Ascending aorta (tissue), 2 donors: ENCODE results near the gene IFI16. TPM values are rescaled to one million over a fixed set of nuclear protein-coding genes. Genes with fewer than 3 reads are reported as not detected.
A peak's percentile ranks its signal among the peaks of the same experiment; 100 is the strongest.

Experiments
- DNase-seq, 2 donors: peaks; one replicate each; pipeline ENCODE4 v3.0.0-alpha.2; 2019; ENCODE audit warnings: low spot score in 2 of 2
- H3K27ac ChIP-seq, 2 donors: fragments of 200-600 bp; sonication (generic); one replicate each; pipeline ENCODE4 v1.5.1; 2016 to 2017; ENCODE audit warnings: mild to moderate bottlenecking in 1 of 2
- H3K27me3 ChIP-seq: fragments of 200-600 bp; sonication (generic); one replicate; pipeline ENCODE4 v1.5.1; 2017
- H3K36me3 ChIP-seq, 2 donors: fragments of 200-600 bp; sonication (generic); one replicate each; pipeline ENCODE4 v1.5.1; 2016
- H3K4me1 ChIP-seq, 2 donors: fragments of 200-600 bp; sonication (generic); one replicate each; pipeline ENCODE4 v1.5.1; 2016 to 2017; ENCODE audit warnings: mild to moderate bottlenecking in 1 of 2
- H3K4me3 ChIP-seq, 2 donors: fragments of 200-600 bp; sonication (generic); one replicate each; pipeline ENCODE4 v1.5.1; 2016 to 2017; ENCODE audit warnings: mild to moderate bottlenecking in 1 of 2
- H3K9me3 ChIP-seq, 2 donors: fragments of 200-600 bp; sonication (generic); one replicate each; pipeline ENCODE4 v1.5.1; 2016
- CTCF ChIP-seq, 3 experiments: fragments of 200-600 bp in 2 of 3; fragments of 450-650 bp in 1 of 3; sonication (generic) in 2 of 3; IDR thresholded peaks; one replicate each; pipeline ENCODE4 v1.5.1; 2016 to 2019; ENCODE audit warnings: antibody characterized with exemption in 3 of 3, mild to moderate bottlenecking in 1 of 3, moderate library complexity in 1 of 3
- intact Hi-C: fragments of 100-400 bp; cut with DNase I; formaldehyde crosslinking; loops from one replicate; pipeline ENCODE4 v1.15.1; 2023
- total RNA-seq: library from RNA; depleted of rRNA; stranded (reverse); fragments of >200 nt; gene quantifications from one replicate; pipeline ENCODE4 v1.1.0, GENCODE V29; 2016

IFI16 gene
- total RNA-seq, 1 donor from 2014 or later: 61.2 TPM

GRCh38 chr1:158989424-158989823 is 20.3 kb upstream of the IFI16 start:
- no peak overlapping the region for H3K27ac ChIP-seq
- intact Hi-C loops: no loop called here
- no peak for TF ChIP-seq CTCF (IDR thresholded peaks at IDR 0.05)
- H3K4me1 ChIP-seq: no peaks in the 10 kb centered on the region
- no peaks in the 10 kb centered on the region for H3K27me3 ChIP-seq
- no peak overlapping the region for H3K4me3 ChIP-seq
- no peaks in the 10 kb centered on the region for H3K9me3 ChIP-seq
- no peaks in the 10 kb centered on the region for H3K36me3 ChIP-seq
- DNase-seq: no peak

- H3K36me3 ChIP-seq: no peaks in the 10 kb centered on the region
- DNase-seq: no peak
- intact Hi-C loops: no loop called here
- no peaks in the 10 kb centered on the region for H3K9me3 ChIP-seq
- H3K4me1 ChIP-seq: no peaks in the 10 kb centered on the region
- H3K27me3 ChIP-seq: no peaks in the 10 kb centered on the region
- no peak overlapping the region for H3K4me3 ChIP-seq
- no peak for TF ChIP-seq CTCF (IDR thresholded peaks at IDR 0.05)
- no peak overlapping the region for H3K27ac ChIP-seq
Observed at GRCh38 chr1:158992787-158993312, 16.9 kb upstream of the IFI16 start.

DNA sequence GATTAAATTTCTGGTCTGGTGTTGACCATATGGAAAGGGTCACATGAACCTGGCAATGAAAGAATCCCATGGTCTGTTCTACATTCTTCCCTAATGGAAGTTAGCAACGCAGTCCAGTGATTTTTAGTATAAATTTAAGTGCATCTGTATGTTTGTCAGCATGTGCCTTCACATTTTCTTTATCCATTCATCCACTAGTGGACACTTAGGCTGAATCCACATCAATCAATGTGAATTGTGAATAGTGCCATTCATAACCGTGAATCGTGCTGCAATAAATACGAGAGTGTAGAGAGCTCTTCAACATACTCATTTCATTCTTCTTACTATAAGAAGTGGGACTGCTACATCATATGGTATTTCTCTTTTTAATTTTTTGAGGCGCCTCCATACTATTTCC is 12.7 kb upstream of the IFI16 start:
- TF ChIP-seq CTCF (IDR thresholded peaks at IDR 0.05): no peak
- intact Hi-C loops: loop anchor here (5.0 kb wide), 1 partner anchor 490 kb away; no protein-coding TSS in a partner anchor
- Histone ChIP-seq H3K4me3 (no peak overlapping the region), H3K9me3 (no peaks in the 10 kb centered on the region), H3K36me3 (no peaks in the 10 kb centered on the region), H3K4me1 (no peaks in the 10 kb centered on the region), H3K27me3 (no peaks in the 10 kb centered on the region), H3K27ac (no peak overlapping the region)
- no peak for DNase-seq

DNA sequence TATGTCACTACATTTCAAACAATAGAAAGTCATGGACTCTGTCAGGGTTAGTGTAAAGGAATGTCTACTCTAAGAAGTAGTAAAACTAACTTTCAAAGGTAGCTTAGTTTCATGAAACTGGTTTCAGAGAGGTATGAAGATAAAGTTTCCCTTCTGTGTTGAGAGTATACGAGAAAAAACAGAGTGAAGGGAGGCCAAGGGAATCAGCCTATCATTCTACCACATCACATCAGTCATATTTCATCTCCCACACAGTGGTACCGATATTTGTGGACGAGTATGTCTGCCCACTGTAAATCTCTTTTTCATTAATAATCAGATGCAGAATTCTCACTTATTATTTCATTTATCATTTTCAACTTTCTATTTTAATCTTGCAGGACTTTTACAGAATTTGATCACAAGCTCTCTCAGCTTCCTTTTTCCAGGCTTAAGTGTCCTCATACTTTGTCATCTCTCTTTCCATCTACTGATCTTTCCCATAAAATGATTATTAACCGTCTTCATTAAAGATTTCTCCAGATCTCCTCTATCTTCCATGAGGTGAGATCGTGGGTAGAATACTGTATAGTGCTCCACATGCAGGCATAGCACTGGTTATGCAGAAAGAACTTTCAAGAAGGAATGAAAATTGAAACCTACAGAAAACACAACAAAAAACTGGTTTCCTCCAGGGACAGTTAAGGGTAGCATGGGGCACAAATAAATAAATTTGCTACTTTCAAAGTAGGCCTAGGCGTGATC is 11.5 kb upstream of the IFI16 start:
- peak overlapping the region; percentile 44 to 64 for H3K4me3 ChIP-seq
- intact Hi-C loops: loop anchor here (2.0 to 5.0 kb wide), 2 partner anchors 491 to 793 kb away; no protein-coding TSS in a partner anchor
- peak overlapping the region in 1 of 2 donors; percentile 83 for H3K27ac ChIP-seq

GRCh38 chr1:158998781-158999161 is 10.9 kb upstream of the IFI16 start:
- intact Hi-C loops: loop anchor here (2.0 to 5.0 kb wide), 2 partner anchors 491 to 794 kb away; no protein-coding TSS in a partner anchor
- no peak for DNase-seq
- Histone ChIP-seq H3K36me3 (no peaks in the 10 kb centered on the region), H3K27ac (peak overlapping the region; percentile 72 to 83), H3K27me3 (no peaks in the 10 kb centered on the region), H3K4me3 (peak overlapping the region; percentile 44 to 64), H3K4me1 (no peaks in the 10 kb centered on the region), H3K9me3 (no peaks in the 10 kb centered on the region)
- peak; percentile 78 to 88 (median 88) for TF ChIP-seq CTCF (IDR thresholded peaks at IDR 0.05)

More for the DNA sequence above, 11.5 kb upstream of the IFI16 start:
- no peak for TF ChIP-seq CTCF (IDR thresholded peaks at IDR 0.05)
- no peaks in the 10 kb centered on the region for H3K36me3 ChIP-seq
- no peak for DNase-seq
- H3K9me3 ChIP-seq: no peaks in the 10 kb centered on the region
- no peaks in the 10 kb centered on the region for H3K27me3 ChIP-seq
- no peaks in the 10 kb centered on the region for H3K4me1 ChIP-seq
